K562 (cell line): Measurements from ENCODE around the gene C6orf89. TPM values are rescaled to one million over a fixed set of nuclear protein-coding genes. Genes with fewer than 3 reads are reported as not detected.

Source experiments
- ATF1 ChIP-seq, 2 experiments: fragments of 450-650 bp in 1 of 2; IDR thresholded peaks; 2 replicates each; pipeline ENCODE4 v1.6.1; 2016; ENCODE audit warnings: missing compliant biosample characterization in 1 of 2, missing genetic modification characterization in 1 of 2
- BCL6 ChIP-seq: fragments of 250-450 bp; sonication (Bioruptor Pico); IDR thresholded peaks from 2 replicates; pipeline ENCODE4 v1.4.0; 2020
- BMI1 ChIP-seq: fragments of 150-350 bp; IDR thresholded peaks from 2 replicates; pipeline ENCODE4 v1.6.1; 2014; ENCODE audit warnings: low read length
- DMBX1 ChIP-seq: fragments of 250-450 bp; sonication (Bioruptor Pico); IDR thresholded peaks from 2 replicates; pipeline ENCODE4 v1.8.0; 2022; ENCODE audit warnings: inconsistent platforms, mild to moderate bottlenecking, moderate library complexity, borderline replicate concordance
- FOXJ2 ChIP-seq: fragments of 200-800 bp; sonication (Bioruptor generic); IDR thresholded peaks from 2 replicates; pipeline ENCODE4 v1.6.1; 2016; ENCODE audit warnings: missing genetic modification characterization, missing compliant biosample characterization
- GTF2F1 ChIP-seq: IDR thresholded peaks from 2 replicates; pipeline ENCODE4 v1.6.1; 2011; ENCODE audit warnings: low read depth, low read length, improper control_type of control experiment
- HDAC2 ChIP-seq: fragments of 450-650 bp; IDR thresholded peaks from 2 replicates; pipeline ENCODE4 v1.6.1; 2016; ENCODE audit warnings: mild to moderate bottlenecking
- HMG20A ChIP-seq: fragments of 450-650 bp; formaldehyde crosslinking; conservative IDR thresholded peaks from 2 replicates; pipeline ENCODE4 v1.4.0; 2020; ENCODE audit warnings: mild to moderate bottlenecking, mixed read lengths
- IFI16 ChIP-seq: fragments of 250-450 bp; sonication (Bioruptor Pico); IDR thresholded peaks from 2 replicates; pipeline ENCODE4 v2.1.2; 2022; ENCODE audit warnings: mild to moderate bottlenecking, inconsistent platforms
- KLF13 ChIP-seq: fragments of 450-650 bp; IDR thresholded peaks from 2 replicates; pipeline ENCODE4 v1.6.1; 2016; ENCODE audit warnings: missing genetic modification characterization, low read depth, mild to moderate bottlenecking, missing compliant biosample characterization, moderate library complexity, borderline replicate concordance
- KLF6 ChIP-seq: fragments of 250-450 bp; sonication (Bioruptor Pico); IDR thresholded peaks from 2 replicates; pipeline ENCODE4 v1.4.0; 2020; ENCODE audit warnings: mild to moderate bottlenecking, moderate library complexity, borderline replicate concordance
- NUFIP1 ChIP-seq: fragments of 450-650 bp; IDR thresholded peaks from 2 replicates; pipeline ENCODE4 v1.6.1; 2018; ENCODE audit not compliant: partially characterized antibody
- PBX2 ChIP-seq, 2 experiments: IDR thresholded peaks in 1 of 2; conservative IDR thresholded peaks in 1 of 2; 2 replicates each; pipeline ENCODE4 v1.6.1; 2016; ENCODE audit warnings: low read depth in 2 of 2, mild to moderate bottlenecking in 1 of 2, missing compliant biosample characterization in 1 of 2, missing genetic modification characterization in 1 of 2, moderate library complexity in 1 of 2
- PHF21A ChIP-seq: fragments of 450-650 bp; IDR thresholded peaks from 2 replicates; pipeline ENCODE4 v1.6.1; 2017; ENCODE audit warnings: low read depth, borderline replicate concordance
- POLR3A ChIP-seq: IDR thresholded peaks from 2 replicates; pipeline ENCODE4 v1.6.1; 2011; ENCODE audit warnings: borderline replicate concordance, mild to moderate bottlenecking, moderate library complexity; ENCODE audit not compliant: insufficient read length, insufficient read depth; ENCODE audit errors: extremely low read depth
- RCOR1 ChIP-seq, 2 experiments: IDR thresholded peaks; 2 replicates each; pipeline ENCODE4 v1.6.1; 2012; ENCODE audit warnings: low read depth in 2 of 2, low read length in 2 of 2, borderline replicate concordance in 1 of 2, improper control_type of control experiment in 1 of 2
- SLC30A9 ChIP-seq: fragments of 250-450 bp; sonication (Bioruptor Pico); IDR thresholded peaks from 2 replicates; pipeline ENCODE4 v1.8.0; 2022; ENCODE audit warnings: mild to moderate bottlenecking, moderate library complexity
- TAF7 ChIP-seq: fragments of 450-650 bp; IDR thresholded peaks from 2 replicates; pipeline ENCODE4 v1.6.1; 2016; ENCODE audit warnings: missing genetic modification characterization, missing compliant biosample characterization
- XRCC5 ChIP-seq: fragments of 200-400 bp; formaldehyde crosslinking; IDR thresholded peaks from 2 replicates; pipeline ENCODE4 v1.6.1; 2017; ENCODE audit warnings: low read depth, mild to moderate bottlenecking, low read length
- ZNF134 ChIP-seq: fragments of 250-450 bp; sonication (Bioruptor Pico); conservative IDR thresholded peaks from 2 replicates; pipeline ENCODE4 v1.4.0; 2020
- ZNF197 ChIP-seq: fragments of 200-800 bp; sonication (Bioruptor generic); IDR thresholded peaks from 2 replicates; pipeline ENCODE4 v1.6.1; 2016; ENCODE audit warnings: low read depth, missing genetic modification characterization, missing compliant biosample characterization
- ZNF253 ChIP-seq: fragments of 250-450 bp; sonication (Bioruptor Pico); conservative IDR thresholded peaks from 2 replicates; pipeline ENCODE4 v1.6.1; 2021; ENCODE audit warnings: mild to moderate bottlenecking
- ZNF75A ChIP-seq: fragments of 450-650 bp; formaldehyde crosslinking; IDR thresholded peaks from 2 replicates; pipeline ENCODE4 v1.4.0; 2020; ENCODE audit warnings: mild to moderate bottlenecking
- polyA plus RNA-seq, 8 experiments: library from polyadenylated mRNA; depleted of rRNA in 4 of 8; stranded (reverse) in 5 of 8; unstranded in 3 of 8; fragments of >200 nt; fragmentation: Nextera tagmentation in 2 of 8; fragmentation: Illumina TruSeq in 1 of 8; extraction: Ambion mirVana in 2 of 8; extraction: Trizol in 1 of 8; gene quantifications; 2 replicates each; pipeline versions ENCODE4 v1.2.1 to v1.2.3, GENCODE V29; 2011 to 2014; ENCODE audit warnings: inconsistent platforms in 1 of 8, missing spikeins in 1 of 8
- total RNA-seq, 7 experiments: library from RNA; depleted of rRNA in 6 of 7; stranded (reverse); fragments of >200 nt in 6 of 7; fragmentation: Illumina TruSeq in 2 of 7; extraction: Trizol in 2 of 7; gene quantifications; 2 replicates each; pipeline versions ENCODE4 v1.2.1 to v1.2.3, GENCODE V29; 2011 to 2021; ENCODE audit warnings: low replicate concordance in 1 of 7
- TF ChIP-seq, protein P1 (sequence below): fragments of 250-450 bp; sonication (Bioruptor Pico); IDR thresholded peaks from 2 replicates; pipeline ENCODE4 v1.4.0; 2020; ENCODE audit warnings: mild to moderate bottlenecking
- TF ChIP-seq, protein P2 (sequence below): fragments of 450-650 bp; IDR thresholded peaks from 2 replicates; pipeline ENCODE4 v1.6.1; 2016

The C6orf89 gene
- total and polyA plus RNA-seq, 9 of the 15 experiments (the other 6 are each of a cell fraction or from before 2014, with no cell fraction given): 35.2 to 111 (median 58.5) TPM

GRCh38 chr6:36884610-36885009 lies 1.1 kb upstream of the C6orf89 start (continued):
- no peak for TF ChIP-seq PHF21A
- peak; percentile 71; the same call in 1 of the 2 replicates for TF ChIP-seq ZNF134 (CRISPR knock-in tag)
- no peak for TF ChIP-seq RCOR1 (IDR thresholded peaks at IDR 0.05; ENCODE audit: borderline replicate concordance in 1 of 2, low read depth in 2 of 2, low read length in 2 of 2)
- TF ChIP-seq HMG20A (CRISPR knock-in tag): no peak
- TF ChIP-seq POLR3A: no peak
- TF ChIP-seq DMBX1: peak; percentile 98
- TF ChIP-seq KLF6: peak; percentile 97
- TF ChIP-seq KLF13: peak; percentile 83
- no peak for TF ChIP-seq FOXJ2
- peak; percentile 80 for TF ChIP-seq ZNF197
- TF ChIP-seq HDAC2: no peak
- TF ChIP-seq XRCC5: no peak
- TF ChIP-seq ATF1 (CRISPR knock-in tag; IDR thresholded peaks at IDR 0.05): no peak
- peak; percentile 61; the same call in 1 of the 2 replicates for TF ChIP-seq ATF1 (tag; IDR thresholded peaks at IDR 0.05)
- TF ChIP-seq BCL6 (CRISPR knock-in tag): no peak
- TF ChIP-seq, protein P1, sequence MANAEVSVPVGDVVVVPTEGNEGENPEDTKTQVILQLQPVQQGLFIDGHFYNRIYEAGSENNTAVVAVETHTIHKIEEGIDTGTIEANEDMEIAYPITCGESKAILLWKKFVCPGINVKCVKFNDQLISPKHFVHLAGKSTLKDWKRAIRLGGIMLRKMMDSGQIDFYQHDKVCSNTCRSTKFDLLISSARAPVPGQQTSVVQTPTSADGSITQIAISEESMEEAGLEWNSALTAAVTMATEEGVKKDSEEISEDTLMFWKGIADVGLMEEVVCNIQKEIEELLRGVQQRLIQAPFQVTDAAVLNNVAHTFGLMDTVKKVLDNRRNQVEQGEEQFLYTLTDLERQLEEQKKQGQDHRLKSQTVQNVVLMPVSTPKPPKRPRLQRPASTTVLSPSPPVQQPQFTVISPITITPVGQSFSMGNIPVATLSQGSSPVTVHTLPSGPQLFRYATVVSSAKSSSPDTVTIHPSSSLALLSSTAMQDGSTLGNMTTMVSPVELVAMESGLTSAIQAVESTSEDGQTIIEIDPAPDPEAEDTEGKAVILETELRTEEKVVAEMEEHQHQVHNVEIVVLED: no peak
- peak; percentile 79; the same call in 1 of the 2 replicates for TF ChIP-seq IFI16 (CRISPR knock-in tag)
- TF ChIP-seq ZNF75A: no peak
- TF ChIP-seq GTF2F1: no peak
- TF ChIP-seq, protein P2, sequence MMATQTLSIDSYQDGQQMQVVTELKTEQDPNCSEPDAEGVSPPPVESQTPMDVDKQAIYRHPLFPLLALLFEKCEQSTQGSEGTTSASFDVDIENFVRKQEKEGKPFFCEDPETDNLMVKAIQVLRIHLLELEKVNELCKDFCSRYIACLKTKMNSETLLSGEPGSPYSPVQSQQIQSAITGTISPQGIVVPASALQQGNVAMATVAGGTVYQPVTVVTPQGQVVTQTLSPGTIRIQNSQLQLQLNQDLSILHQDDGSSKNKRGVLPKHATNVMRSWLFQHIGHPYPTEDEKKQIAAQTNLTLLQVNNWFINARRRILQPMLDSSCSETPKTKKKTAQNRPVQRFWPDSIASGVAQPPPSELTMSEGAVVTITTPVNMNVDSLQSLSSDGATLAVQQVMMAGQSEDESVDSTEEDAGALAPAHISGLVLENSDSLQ: no peak
- TF ChIP-seq PBX2 (CRISPR knock-in tag; IDR thresholded peaks at IDR 0.05; ENCODE audit: low read depth): no peak
- TF ChIP-seq PBX2 (tag; conservative IDR thresholded peaks at IDR 0.05; ENCODE audit: low read depth): peak; percentile 64
- TF ChIP-seq TAF7 (tag): peak; percentile 80
- TF ChIP-seq NUFIP1: no peak
- no peak for TF ChIP-seq SLC30A9
- no peak for TF ChIP-seq ZNF253
- TF ChIP-seq BMI1: no peak
